Left forelimb (tissue), 1 donor: ENCODE data around the gene ABHD16B.
"Not testable (repeated sequence)": the region's sequence is repeated elsewhere in the genome, so short reads cannot be mapped to it uniquely, and the experiment has no call there.

Experiments
- DNase-seq: peaks from one replicate; pipeline ENCODE4 v3.0.0-alpha.2; 2018; ENCODE audit warnings: low spot score

ABHD16B gene

DNA sequence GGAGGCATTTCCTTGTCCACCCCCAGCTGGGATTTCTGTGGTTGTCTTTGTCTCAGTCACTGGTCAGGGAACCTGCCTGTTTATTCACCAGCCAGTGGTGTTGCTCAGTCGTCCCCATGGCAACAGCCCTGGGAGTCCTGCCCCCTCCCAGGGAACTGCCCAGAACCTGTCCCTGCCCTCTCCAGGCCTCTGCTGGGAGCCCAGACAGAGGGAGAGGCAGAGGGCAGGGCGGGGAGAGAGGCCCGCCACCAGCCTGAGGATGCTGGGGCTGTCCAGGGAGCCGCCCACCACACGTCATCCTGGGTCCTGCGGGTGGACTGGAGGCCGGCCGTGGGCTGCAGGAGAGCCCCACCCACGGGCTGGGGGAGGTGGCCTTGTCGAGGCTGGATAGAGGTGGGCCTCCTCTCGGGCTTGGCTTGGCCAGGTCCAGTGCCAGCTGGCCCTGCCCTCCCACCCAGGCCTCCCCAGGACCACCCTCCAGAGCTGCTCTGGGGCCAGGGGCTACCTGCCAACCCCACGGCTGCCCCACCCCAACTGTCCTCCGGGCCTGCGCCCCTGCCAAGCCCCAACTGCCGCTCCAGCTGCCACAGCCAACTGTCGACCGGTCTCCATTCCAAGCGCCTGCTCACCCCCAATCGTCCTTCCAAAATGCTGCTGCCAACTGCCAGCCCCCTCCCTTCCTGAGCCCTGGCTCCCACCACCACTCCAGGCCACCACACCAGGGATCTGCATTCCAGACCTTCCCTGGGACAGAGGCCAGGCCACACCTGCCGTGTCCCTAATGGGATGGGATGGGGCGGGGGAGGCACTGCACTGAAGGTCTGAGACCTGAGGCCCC lies 26.1 kb upstream of the ABHD16B start:
- peak; percentile 95 for DNase-seq

DNA sequence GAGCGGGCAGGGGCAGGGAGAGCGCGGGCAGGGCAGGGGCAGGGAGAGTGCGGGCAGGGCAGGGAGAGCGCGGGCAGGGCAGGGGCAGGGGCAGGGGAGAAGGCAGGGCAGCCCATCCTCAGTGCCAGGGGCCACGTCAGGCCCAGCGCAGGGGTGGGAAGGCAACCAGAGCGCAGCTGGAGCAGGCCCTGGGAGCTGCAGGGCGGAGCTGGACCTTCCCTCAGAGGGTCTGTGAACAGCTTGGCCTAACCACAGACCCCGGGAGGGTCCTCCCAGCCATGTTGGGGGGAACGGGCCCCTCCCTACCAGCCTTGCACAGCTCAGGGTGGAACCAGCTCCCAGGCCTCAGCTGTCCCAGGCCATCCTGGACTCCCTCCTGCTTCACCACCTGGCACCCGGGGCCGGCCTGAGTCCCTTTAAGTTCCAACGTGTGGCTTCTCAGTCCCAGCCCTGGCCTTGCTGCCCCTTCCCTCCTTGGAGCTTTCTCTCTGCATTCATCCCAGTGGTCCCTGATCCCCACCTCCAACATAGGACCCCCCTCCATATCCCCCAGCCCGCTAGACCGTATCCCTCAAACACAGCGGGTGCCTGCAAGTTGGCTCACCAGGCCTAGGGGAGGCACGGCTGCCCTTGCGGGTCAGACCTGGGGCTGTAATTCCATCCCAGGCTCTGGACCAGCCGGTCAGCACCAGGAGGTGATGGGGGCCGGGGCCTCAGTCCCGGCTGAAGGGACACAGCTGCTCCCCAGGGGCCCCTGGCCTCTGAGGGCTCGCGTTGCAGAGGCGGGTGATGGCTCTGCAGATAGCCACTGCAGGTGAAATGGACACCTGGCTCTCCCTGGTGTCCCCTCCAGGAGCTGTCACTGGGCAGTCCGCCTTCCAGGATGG lies 24.6 kb upstream of the ABHD16B start:
- DNase-seq, result peak; percentile 70

DNA sequence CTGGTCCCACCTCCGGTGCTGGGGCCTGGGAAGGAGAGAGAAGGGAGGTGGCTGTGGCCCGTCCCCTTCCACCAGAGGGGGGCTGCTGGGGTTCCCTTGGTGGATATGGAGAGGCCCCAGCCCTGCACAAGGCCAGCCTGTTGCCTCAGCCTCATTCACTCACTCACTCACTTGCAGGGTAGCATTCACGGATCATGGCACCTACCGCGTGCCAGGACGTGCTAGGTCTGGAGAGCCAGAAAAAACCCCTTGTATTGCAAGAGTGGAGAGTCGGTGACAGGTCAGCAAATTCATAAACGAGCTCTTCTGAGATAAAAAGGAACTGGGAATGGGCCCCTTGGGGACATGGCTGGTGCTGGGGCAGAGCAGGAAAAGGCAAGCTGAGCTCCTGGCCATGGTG lies 23.8 kb upstream of the ABHD16B start:
- DNase-seq, result no peak

DNA sequence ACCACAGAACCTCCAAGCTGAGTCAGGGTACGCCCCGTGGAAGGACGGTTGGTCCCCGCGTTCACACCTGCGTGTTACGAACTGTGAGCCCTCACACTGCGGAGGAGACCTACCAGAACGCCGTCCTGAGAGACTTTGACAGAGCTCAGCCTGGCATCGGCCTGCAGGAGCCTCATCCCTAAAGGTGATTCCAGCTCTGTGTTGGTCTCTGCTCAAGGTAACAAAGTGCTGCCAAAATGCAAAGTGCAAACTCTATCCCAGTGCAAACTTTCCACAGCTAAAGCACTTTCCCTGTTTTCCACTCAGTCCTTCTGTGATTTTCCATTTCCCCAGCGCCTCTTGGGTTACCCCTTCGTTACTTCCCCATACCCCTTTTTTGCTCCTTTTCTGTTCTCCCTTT lies 21.7 kb upstream of the ABHD16B start:
- DNase-seq, result no peak

DNA sequence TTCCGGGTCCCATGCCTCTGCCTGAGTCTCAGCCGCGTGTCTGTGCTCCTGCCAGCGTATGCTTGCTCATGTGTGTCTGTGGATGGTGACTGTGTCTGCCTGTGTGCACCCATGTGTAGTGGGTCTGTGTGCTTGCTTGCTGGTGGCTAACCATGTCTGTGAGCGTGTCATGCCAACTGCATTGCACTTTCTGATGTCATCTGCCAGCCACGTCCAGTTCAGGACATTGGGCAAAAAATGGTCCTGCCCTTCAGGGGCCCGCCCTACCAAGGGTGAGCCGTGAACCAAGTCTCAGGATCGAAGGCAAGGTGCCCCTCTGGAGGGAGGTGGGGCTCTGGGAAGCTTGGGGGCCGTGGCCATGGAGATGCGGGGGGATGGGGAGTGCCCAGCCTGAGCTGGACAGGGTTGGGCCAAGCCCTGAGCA lies 20.9 kb upstream of the ABHD16B start:
- no peak for DNase-seq

DNA sequence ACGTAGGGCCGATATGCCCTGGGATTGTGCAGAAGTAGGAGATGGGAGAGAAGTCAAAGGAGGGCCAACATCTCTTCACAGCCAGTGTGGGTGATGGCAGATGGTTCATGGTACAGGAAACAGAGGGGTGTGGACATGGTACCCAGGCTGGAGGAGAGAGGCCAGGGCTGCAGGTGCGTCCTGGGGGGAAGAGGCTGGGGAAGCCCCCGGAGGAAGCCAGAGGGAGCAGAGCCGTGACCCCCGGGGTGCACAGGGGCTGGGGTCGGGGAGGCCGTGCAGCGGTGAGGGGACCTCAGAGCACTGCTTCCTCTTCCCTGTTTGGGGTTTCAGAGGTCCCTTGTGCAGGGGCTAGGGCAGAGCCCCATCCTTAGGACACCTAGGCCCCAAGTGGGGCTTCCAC lies 19.0 kb upstream of the ABHD16B start:
- no peak for DNase-seq

DNA sequence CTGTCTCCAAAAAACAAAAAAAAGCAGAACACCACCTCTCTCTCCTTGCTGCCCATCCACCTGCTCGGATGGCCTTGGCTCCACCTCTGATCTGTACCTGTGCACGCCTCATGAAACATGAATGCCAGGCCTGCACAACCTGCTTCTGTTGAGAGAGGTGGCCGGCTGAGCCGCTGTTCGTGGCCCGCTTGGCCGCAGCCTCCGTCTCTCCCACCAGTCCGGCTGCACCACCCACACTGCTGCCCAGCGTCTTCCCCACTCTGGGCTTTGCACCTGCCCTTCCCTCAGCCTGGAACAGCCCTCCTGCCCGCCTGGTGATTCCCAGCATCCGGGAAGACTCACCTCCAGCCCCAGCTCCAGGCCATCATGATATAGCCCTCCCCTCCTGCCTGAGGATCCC lies 18.1 kb upstream of the ABHD16B start:
- DNase-seq, result no peak

DNA sequence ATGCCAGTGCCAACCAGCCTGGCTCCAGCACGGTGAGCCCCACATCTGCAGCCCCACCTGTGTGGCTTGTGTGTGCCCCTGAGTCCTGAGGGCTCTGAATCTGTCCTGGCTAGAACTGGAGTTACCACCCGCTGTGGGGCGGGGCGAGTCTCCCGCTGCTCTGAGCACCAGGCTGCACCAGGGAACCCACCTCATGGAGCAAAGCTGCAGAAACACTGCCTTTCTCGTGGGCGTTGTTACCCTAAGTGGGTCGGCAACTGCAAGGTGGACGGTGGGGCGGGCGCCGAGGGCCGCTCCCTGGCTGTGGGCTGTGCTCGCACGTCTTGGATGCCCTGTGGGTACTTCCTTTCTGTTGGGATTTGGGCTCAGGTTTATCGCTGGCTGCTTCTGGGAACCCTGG lies 17.5 kb upstream of the ABHD16B start:
- no peak for DNase-seq

DNA sequence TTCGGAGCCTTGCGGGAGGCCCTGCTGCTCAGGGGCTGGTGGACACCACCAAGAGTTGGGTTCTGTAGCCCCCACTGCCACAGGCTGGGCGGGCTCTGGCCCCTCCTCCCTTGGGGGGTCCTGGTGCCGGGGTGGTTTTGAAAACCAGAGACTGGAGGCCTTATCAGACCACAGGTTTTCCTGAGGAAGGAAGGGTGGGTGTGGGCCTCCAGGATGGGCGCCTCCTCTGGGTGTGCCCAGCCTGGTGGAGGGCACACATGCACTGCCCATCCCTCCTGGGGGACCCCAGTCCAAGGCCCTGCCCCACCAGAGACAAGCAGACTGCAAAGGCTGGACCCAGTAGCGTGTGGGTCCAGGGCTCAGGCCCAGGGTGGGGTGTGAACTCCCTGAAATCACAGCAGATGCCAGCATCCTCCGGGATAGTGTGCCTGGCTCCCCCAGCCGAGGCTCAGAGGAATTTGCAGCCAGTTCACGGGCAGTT lies 16.7 kb upstream of the ABHD16B start:
- no peak for DNase-seq

DNA sequence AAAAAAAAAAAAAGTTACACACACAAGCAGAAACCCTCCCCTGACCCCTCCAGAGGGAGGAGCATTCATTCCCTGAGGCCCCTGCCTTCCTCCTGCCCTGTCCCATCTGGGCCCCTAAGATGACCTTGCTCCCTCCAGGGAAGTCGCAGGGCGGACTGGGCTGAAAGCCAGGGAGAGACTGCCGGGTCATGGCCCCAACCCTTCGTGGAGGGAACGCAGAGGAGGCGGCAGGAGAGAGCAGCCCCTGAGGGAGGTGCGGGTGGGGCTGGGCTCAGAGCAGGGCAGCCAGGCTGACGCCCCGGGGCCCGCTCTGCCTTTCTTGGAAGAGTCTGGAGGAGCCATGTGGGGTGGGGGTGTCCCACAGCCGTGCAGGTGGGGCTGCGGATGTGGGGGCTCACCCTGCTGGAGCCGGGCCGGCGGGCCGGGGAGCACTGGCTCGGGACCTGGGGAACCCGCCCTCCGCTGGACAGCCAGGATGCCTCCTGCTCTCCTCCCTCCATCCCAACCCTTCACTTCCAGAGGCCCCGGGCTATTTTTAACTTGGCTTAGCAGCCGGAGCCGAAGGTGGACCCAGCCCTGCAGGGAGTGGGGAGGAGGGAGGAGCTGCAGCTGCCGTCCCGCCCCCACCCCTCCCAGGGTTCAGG lies 15.0 kb upstream of the ABHD16B start:
- DNase-seq, result peak; percentile 86

DNA sequence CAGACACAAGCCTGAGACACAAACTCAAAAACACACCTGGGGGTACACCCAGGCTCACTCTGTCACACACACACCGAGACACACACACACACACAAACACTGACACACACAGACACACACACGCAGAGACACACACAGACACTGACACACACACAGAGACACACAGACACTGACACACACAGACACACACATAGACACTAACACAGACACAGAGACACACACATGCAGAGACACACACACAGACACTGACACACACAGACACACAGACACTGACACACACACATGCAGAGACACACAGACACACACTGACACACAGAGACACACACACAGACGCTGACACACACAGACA lies 14.4 kb upstream of the ABHD16B start:
- DNase-seq, result no peak

DNA sequence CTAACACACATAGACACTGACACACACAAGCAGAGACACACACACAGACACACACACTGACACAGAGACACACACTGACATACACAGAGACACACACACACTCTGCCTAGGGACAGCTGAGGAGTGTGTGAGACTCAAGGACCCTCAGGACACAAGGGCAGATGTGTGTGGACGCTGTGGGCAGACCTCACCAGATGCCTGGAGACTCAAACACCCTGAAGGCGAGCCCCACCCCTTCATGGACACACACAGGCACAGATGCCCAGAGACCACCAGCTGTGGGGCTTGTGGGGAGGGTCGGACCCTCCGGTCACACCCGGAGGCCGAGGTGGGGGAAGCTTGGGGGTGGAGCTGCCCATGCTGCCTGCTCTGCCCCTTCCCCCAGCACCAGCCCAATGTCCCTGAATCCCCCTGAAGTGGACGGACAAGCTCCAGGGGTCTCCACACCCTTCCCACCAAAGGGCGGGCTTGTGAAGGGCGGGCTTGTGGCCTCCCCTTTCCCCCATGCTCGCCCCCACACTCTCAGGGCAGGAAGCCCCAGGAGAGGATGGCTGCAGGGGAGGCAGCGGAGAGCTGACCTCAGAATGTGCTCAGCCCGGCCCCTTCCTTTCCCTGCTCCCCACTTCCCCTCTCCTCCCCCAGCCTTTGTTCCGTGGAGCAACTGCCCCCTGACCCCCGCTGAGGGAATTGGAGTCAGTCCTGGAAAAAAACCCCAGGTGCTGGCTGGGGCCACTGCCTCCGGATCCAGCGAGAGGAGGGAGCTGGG lies 13.9 kb upstream of the ABHD16B start:
- peak; percentile 68 for DNase-seq

DNA sequence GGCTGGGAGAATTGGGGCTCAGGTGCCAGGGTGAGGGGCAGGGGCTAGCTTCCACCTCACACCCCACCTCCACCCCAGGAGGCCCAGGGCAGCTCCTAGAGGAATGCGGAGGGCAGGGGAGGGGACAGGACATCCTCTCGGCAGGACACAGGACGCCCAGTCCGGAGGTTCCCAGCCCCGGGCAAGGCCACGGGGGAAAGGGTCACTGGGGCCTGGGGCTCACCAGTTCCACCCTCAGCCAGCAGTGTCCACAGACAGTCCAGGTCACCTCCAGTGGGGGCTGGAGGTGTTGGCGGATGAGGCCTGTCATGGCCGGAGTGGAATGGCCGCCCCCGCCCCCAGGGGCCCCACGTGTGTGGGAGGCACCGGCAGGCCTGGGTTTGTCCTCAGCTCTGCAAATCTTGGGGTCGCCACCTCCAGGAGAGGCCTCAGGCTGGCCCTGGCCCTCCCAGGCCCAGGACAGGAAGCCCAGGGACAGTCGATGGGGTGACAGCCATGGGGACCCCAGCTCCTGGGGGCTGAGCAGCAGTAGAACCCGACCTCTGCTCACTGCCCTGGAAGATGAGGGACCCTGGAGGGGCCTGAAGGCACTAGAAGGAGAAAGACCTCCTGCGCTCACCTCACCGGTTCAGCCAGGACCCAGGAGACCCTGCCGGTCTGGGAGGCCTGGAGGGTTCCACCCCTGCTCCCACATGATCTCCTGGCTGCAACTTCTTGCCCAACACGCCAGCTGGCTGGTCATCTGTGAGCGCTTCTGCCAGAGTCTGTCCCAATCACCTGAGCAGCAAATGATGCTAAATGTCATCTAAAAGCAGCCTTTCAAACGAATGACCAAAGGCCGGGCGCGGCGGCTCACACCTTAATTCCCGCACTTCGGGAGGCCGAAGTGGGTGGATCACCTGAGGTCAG lies 13.0 kb upstream of the ABHD16B start:
- no peak for DNase-seq

DNA sequence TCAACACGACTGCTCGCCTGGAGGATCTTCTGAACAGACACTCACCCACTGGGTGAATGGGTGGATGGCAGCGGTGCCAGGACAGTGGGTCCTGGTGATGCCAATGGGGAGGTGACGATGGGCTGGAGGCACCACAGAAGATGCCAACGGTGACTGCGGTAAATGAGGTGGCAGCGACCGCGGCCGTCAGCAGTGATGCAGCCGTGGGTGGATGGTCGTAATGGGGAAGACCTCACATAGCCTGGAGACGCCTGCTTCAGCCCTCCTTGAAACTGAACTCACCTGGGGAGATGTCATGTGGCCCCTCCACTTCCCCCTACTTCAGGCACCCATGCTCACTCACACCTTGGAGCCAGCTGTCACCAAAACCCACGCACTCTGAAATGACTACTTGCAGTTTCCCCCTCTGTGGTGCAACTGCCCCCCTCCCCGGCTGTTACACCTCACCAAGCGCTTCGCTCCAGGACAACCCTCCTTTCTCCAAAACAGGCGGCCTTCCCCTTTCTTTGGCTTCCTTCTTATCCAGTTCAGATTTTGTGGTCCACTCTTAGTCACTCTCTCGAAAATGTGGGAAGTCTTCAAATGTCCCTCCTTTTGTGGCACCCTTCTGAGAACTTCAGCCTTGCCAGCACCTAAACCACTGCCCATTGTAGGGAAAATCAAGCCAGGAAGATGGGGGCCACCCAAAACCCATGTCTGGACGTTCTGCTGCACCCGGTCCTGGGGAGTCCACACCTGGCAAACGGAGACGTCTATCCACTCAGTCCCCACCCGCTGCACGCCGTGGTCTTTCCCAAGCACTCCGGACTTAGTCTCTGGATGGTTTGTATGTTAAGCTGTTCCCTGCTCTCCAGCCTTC lies 10.4 kb upstream of the ABHD16B start:
- DNase-seq, result no peak

DNA sequence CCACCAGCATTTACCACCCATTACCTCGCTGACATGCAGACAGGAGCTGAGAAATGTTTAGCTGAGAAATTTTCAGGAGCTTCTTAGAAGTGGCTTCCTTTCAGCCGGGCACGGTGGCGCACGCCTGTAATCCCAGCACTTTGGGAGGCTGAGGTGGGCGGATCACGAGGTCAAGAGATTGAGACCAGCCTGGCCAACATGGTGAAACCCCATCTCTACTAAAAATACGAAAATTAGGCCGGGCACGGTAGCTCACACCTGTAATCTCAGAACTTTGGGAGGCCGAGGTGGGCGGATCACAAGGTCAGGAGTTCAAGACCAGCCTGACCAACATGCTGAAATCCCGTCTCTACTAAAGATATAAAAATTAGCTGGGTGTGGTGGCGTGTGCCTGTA lies 9.8 kb upstream of the ABHD16B start:
- not testable (repeated sequence) for DNase-seq

DNA sequence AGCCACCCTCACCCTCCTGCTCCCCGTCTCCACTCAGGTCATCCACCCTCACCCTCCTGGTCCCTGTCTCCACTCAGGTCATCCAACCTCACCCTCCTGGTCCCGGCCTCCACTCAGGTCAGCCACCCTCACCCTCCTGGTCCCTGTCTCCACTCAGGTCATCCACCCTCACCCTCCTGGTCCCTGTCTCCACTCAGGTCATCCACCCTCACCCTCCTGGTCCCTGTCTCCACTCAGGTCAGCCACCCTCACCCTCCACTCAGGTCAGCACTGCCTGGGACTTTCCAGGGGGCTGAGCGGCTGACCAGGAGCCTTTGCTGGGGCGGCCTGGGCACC lies 7.6 kb upstream of the ABHD16B start:
- not testable (repeated sequence) for DNase-seq

DNA sequence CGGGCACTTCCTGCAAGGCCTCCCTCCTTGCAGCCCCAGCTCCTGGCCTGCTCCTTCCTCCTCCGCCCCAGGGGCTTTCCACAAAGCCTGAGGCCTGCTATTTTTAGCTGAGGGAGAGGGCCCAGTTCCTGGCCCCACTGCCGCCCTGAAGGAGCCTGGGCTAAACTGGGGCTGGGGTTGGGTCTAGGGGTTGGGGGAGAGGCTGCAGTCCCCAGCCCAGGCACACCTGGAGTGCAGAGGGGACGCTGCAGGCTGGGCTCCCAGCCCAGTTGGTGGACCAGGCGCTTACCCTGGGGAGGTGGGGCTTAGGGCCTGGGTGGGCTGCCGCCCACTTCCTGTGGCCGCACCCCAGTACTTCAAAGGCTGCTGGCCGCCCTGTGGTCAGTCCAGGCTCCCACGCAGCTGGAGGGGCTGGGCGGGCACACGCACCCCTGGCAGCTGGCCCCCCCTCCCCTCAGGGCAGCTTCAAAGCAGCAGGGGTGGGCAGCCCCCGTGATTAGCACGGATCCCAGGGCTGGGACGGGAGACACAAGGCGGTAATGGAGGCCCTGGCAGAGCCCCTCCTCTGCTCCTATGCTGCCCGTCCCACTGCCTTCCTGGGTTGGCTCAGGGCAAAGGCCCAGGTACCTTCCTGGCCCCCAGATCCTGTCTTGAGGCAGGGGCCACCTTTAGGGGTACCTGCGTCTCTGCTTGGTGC lies 7.1 kb upstream of the ABHD16B start:
- DNase-seq, result peak; percentile 70

DNA sequence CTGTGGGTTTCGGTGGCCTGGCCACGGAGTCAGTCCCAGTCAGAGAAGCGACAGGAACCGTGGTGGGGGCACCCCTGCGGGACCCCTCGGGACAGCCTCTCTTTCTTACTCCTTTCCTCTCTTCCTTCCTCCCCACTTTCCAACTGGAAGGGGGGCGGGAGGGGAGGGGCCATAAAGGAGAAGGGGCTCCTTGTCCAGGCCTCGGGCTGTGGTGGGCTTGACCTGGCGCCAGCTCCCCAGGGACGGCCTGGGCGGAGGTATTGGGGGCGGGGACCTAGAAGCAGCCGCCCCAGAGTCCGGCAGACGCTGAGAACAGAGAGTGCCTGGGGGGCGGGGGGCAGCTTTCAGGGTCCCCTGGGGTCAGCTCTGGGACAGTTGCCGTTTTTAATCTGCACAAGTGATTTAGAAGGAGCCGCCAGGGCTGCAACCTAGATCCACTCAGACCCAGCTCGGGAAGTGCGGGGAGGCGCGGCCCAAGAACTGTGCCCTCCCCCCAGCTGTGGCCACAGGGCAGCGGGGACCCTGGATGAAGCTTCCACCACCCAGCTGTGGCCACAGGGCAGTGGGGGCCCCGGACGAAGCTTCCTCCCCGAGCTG lies 6.4 kb upstream of the ABHD16B start:
- DNase-seq, result peak; percentile 73
